IPS-NIHi7 (cell line): ENCODE data around the gene ZNF738.

Source experiments
- DNase-seq: peaks from one replicate; pipeline ENCODE4 v3.0.0; 2012; ENCODE audit warnings: mixed read lengths; ENCODE audit errors: extremely low spot score

ZNF738 gene

GRCh38 chr19:21422244-21422643, 63.4 kb downstream of the ZNF738 start:
- DNase-seq = no peak

- no peak for DNase-seq
These were observed 64.5 kb downstream of the ZNF738 start for GRCh38 chr19:21423057-21424041.
